GM18505 (cell line): ENCODE data around the gene RPS25.
A peak's percentile ranks its signal among the peaks of the same experiment; 100 is the strongest.
"Not testable (repeated sequence)": the region's sequence is repeated elsewhere in the genome, so short reads cannot be mapped to it uniquely, and the experiment has no call there.

Experiments
- ATAC-seq: cut with Tn5 transposase; IDR thresholded peaks from one replicate; pipeline ENCODE4 v1.9.1; 2021; ENCODE audit not compliant: unreplicated experiment
- POLR2A ChIP-seq: IDR thresholded peaks from 4 replicates; pipeline ENCODE4 v1.6.1; 2011; ENCODE audit warnings: borderline replicate concordance; ENCODE audit not compliant: insufficient read depth, insufficient read length; ENCODE audit errors: extremely low read depth

The RPS25 gene

GRCh38 chr11:119051440-119052162 lies 33.5 kb upstream of the RPS25 start:
- no peak for ATAC-seq

GRCh38 chr11:119049081-119049480 lies 30.9 kb upstream of the RPS25 start:
- no peak for ATAC-seq
- no peak for TF ChIP-seq POLR2A

More at GRCh38 chr11:119051440-119052162, 33.5 kb upstream of the RPS25 start:
- TF ChIP-seq POLR2A: peak; percentile 61

GRCh38 chr11:119048644-119049043 lies 30.5 kb upstream of the RPS25 start:
- no peak for TF ChIP-seq POLR2A
- ATAC-seq: no peak

GRCh38 chr11:119047205-119047604 lies 29.1 kb upstream of the RPS25 start:
- ATAC-seq: no peak
- TF ChIP-seq POLR2A: no peak

- no peak for TF ChIP-seq POLR2A
- no peak for ATAC-seq
Measured at GRCh38 chr11:119046489-119046888, 28.3 kb upstream of the RPS25 start.

- no peak for ATAC-seq
- no peak for TF ChIP-seq POLR2A
Measured at GRCh38 chr11:119044708-119045107, 26.6 kb upstream of the RPS25 start.

GRCh38 chr11:119042927-119043326 lies 24.8 kb upstream of the RPS25 start:
- no peak for ATAC-seq
- TF ChIP-seq POLR2A: no peak

- no peak for TF ChIP-seq POLR2A
- no peak for ATAC-seq
Measured at GRCh38 chr11:119041821-119042514, 23.8 kb upstream of the RPS25 start.

GRCh38 chr11:119039471-119039870 lies 21.3 kb upstream of the RPS25 start:
- not testable (repeated sequence) for ATAC-seq

- ATAC-seq: no peak
- no peak for TF ChIP-seq POLR2A
Measured at GRCh38 chr11:119038884-119039283, 20.7 kb upstream of the RPS25 start.

- no peak for TF ChIP-seq POLR2A
- ATAC-seq: no peak
Measured at GRCh38 chr11:119034813-119035212, 16.7 kb upstream of the RPS25 start.

- ATAC-seq: not testable (repeated sequence)
Measured at GRCh38 chr11:119033421-119033820, 15.3 kb upstream of the RPS25 start.

- TF ChIP-seq POLR2A: no peak
- ATAC-seq: no peak
Measured at GRCh38 chr11:119031912-119032280, 13.8 kb upstream of the RPS25 start.

GRCh38 chr11:119030329-119031047 lies 12.3 kb upstream of the RPS25 start, which contains the start of gene SLC37A4:
Gene SLC37A4 (minus strand): TSS chr11:119030877.
- TF ChIP-seq POLR2A: peak; percentile 71
- peak; percentile 93 for ATAC-seq
